EL (cell line): ENCODE measurements around the gene SDK1.
"Not testable (repeated sequence)": the region's sequence is repeated elsewhere in the genome, so short reads cannot be mapped to it uniquely, and the experiment has no call there.

Source experiments
- DNase-seq: peaks from one replicate; pipeline ENCODE4 v3.0.0-alpha.2; 2016

SDK1 gene

GRCh38 chr7:4217126-4217660, 916.1 kb downstream of the SDK1 start:
- not testable (repeated sequence) for DNase-seq

GRCh38 chr7:4218481-4218880, 917.4 kb downstream of the SDK1 start:
- no peak for DNase-seq

GRCh38 chr7:4220011-4220410, 919.0 kb downstream of the SDK1 start:
- no peak for DNase-seq

- no peak for DNase-seq
These were observed 920.0 kb downstream of the SDK1 start for GRCh38 chr7:4221043-4221442.

- no peak for DNase-seq
These were observed 921.6 kb downstream of the SDK1 start for GRCh38 chr7:4222676-4223075.

- DNase-seq, result no peak
These were observed 924.3 kb downstream of the SDK1 start for GRCh38 chr7:4225361-4225771.

- DNase-seq, result no peak
These were observed 925.0 kb downstream of the SDK1 start for GRCh38 chr7:4225881-4226523.

GRCh38 chr7:4226524-4226882, 925.5 kb downstream of the SDK1 start:
- no peak for DNase-seq

- no peak for DNase-seq
These were observed 926.3 kb downstream of the SDK1 start for GRCh38 chr7:4227105-4228010.

GRCh38 chr7:4230352-4230751, 929.3 kb downstream of the SDK1 start:
- DNase-seq, result no peak

GRCh38 chr7:4233146-4233545, 932.1 kb downstream of the SDK1 start:
- no peak for DNase-seq

- no peak for DNase-seq
These were observed 932.8 kb downstream of the SDK1 start for GRCh38 chr7:4233621-4234497.

- no peak for DNase-seq
These were observed 933.4 kb downstream of the SDK1 start for GRCh38 chr7:4234498-4234855.

GRCh38 chr7:4234886-4235285, 933.8 kb downstream of the SDK1 start:
- DNase-seq, result no peak

GRCh38 chr7:4235596-4235995, 934.5 kb downstream of the SDK1 start:
- DNase-seq, result no peak

GRCh38 chr7:4236389-4236788, 935.3 kb downstream of the SDK1 start:
- DNase-seq, result no peak

- not testable (repeated sequence) for DNase-seq
These were observed 935.8 kb downstream of the SDK1 start for GRCh38 chr7:4236873-4237272.

- DNase-seq, result no peak
These were observed 936.5 kb downstream of the SDK1 start for GRCh38 chr7:4237296-4238235.

- no peak for DNase-seq
These were observed 937.8 kb downstream of the SDK1 start for GRCh38 chr7:4238861-4239260.

- DNase-seq, result no peak
These were observed 939.0 kb downstream of the SDK1 start for GRCh38 chr7:4240042-4240441.

GRCh38 chr7:4240520-4241303, 939.7 kb downstream of the SDK1 start:
- no peak for DNase-seq
